Measurements from ENCODE around the gene SPTBN1.

DNA sequence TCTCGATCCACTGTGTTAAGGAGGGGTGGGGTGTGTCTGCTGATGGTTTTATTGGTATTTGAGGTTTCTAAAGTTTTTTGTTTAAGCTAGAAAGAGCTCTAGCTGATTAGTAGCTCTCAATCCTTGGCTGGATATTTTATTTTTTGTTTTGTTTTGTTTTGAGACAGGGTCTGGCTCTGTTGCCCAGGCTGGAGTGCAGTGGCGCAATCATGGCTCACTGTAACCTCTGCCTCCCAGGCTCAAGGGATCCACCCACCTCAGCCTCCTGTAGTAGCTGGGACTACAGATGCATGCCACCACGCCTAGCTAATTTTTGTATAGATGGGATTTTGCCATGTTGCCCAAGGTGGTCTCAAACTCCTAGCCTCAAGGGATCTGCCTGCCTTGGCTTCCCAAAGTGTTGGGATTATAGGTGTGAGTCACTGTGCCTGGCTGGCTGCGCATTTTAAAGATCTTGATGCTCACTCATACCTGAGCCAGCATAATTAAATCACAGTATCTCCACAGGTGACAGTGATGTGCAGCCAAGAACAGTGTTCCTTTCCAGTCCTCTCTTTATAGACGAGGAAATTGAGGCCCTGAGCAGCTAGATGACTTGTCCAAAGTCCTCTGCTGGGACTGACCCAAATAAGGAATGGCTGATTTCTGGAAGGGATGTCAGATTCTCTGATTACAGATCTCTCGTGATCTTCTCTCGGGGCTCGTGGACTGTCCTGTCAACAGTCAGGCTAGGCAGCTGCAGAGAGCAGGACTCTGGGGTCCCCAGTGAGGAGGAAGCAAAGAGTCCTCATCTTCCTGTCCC is 44.5 kb downstream of the SPTBN1 start:
- TF ChIP-seq, protein P1, sequence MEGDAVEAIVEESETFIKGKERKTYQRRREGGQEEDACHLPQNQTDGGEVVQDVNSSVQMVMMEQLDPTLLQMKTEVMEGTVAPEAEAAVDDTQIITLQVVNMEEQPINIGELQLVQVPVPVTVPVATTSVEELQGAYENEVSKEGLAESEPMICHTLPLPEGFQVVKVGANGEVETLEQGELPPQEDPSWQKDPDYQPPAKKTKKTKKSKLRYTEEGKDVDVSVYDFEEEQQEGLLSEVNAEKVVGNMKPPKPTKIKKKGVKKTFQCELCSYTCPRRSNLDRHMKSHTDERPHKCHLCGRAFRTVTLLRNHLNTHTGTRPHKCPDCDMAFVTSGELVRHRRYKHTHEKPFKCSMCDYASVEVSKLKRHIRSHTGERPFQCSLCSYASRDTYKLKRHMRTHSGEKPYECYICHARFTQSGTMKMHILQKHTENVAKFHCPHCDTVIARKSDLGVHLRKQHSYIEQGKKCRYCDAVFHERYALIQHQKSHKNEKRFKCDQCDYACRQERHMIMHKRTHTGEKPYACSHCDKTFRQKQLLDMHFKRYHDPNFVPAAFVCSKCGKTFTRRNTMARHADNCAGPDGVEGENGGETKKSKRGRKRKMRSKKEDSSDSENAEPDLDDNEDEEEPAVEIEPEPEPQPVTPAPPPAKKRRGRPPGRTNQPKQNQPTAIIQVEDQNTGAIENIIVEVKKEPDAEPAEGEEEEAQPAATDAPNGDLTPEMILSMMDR (IDR thresholded peaks at IDR 0.05): no peak
- no peak for TF ChIP-seq POLR2A (IDR thresholded peaks at IDR 0.05)
